HG03575 (cell line): Measurements from ENCODE around the gene SIAH2.

Source experiments
- ATAC-seq: cut with Tn5 transposase; IDR thresholded peaks from one replicate; pipeline ENCODE4 v1.9.1; 2021; ENCODE audit not compliant: unreplicated experiment, insufficient number of reproducible peaks, low FRiP score; ENCODE audit errors: extremely low read depth

The SIAH2 gene

GRCh38 chr3:150778793-150779401 is 15.9 kb upstream of the SIAH2 start:
- ATAC-seq: no peak

- no peak for ATAC-seq
These were observed 12.1 kb upstream of the SIAH2 start for GRCh38 chr3:150775001-150775599.

- ATAC-seq: no peak
These were observed 10.7 kb upstream of the SIAH2 start for GRCh38 chr3:150773616-150774192.

GRCh38 chr3:150771600-150771999 is 8.6 kb upstream of the SIAH2 start:
- no peak for ATAC-seq

- no peak for ATAC-seq
These were observed 7.7 kb upstream of the SIAH2 start for GRCh38 chr3:150770681-150771080.

GRCh38 chr3:150766742-150767141 is 3.8 kb upstream of the SIAH2 start:
- ATAC-seq: no peak

GRCh38 chr3:150765949-150766720 is 3.2 kb upstream of the SIAH2 start:
- ATAC-seq: peak; percentile 18

GRCh38 chr3:150764967-150765366 is 2.0 kb upstream of the SIAH2 start:
- ATAC-seq: no peak

GRCh38 chr3:150764566-150764965 is 1.6 kb upstream of the SIAH2 start:
- ATAC-seq: no peak

- no peak for ATAC-seq
These were observed 993 bp upstream of the SIAH2 start for GRCh38 chr3:150763841-150764483.

GRCh38 chr3:150762662-150763121 is 277 bp downstream of the SIAH2 start:
- no peak for ATAC-seq

- ATAC-seq: no peak
These were observed 923 bp downstream of the SIAH2 start for GRCh38 chr3:150761831-150762661.

GRCh38 chr3:150760431-150761200 is 2.4 kb downstream of the SIAH2 start:
- ATAC-seq: peak; percentile 36

GRCh38 chr3:150759947-150760346 is 3.0 kb downstream of the SIAH2 start:
- no peak for ATAC-seq

- no peak for ATAC-seq
These were observed 3.6 kb downstream of the SIAH2 start for GRCh38 chr3:150759319-150759718.

GRCh38 chr3:150757768-150758167 is 5.2 kb downstream of the SIAH2 start:
- ATAC-seq: no peak

GRCh38 chr3:150757364-150757763 is 5.6 kb downstream of the SIAH2 start:
- ATAC-seq: no peak

- no peak for ATAC-seq
These were observed 6.4 kb downstream of the SIAH2 start for GRCh38 chr3:150756491-150757059.
